HEK293T (cell line): ENCODE data around the gene CADPS.
A peak's percentile ranks its signal among the peaks of the same experiment; 100 is the strongest.

Experiments used
- CTCF ChIA-PET: fragments of 350-600 bp; formaldehyde crosslinking; extraction: SDS; loops from one replicate; lab custom pipeline; 2021; ENCODE audit warnings: antibody characterized with exemption, inconsistent platforms; lab: Yijun Ruan, JAX
- POLR2A ChIA-PET: fragments of 350-600 bp; formaldehyde crosslinking; extraction: SDS; loops from one replicate; lab custom pipeline; 2020; ENCODE audit warnings: antibody characterized with exemption, inconsistent platforms; lab: Yijun Ruan, JAX
- DNase-seq: peaks from one replicate; pipeline ENCODE4 v3.0.0; 2012; ENCODE audit warnings: mixed read lengths; ENCODE audit errors: extremely low spot score
- ARNT ChIP-seq: fragments of 450-650 bp; IDR thresholded peaks from 2 replicates; pipeline ENCODE4 v1.6.1; 2017; ENCODE audit warnings: mild to moderate bottlenecking
- BHLHE40 ChIP-seq: fragments of 450-650 bp; IDR thresholded peaks from 2 replicates; pipeline ENCODE4 v1.6.1; 2016; ENCODE audit warnings: mild to moderate bottlenecking, moderate library complexity, borderline replicate concordance
- CTBP1 ChIP-seq: fragments of 450-650 bp; IDR thresholded peaks from 2 replicates; pipeline ENCODE4 v1.6.1; 2016; ENCODE audit warnings: borderline replicate concordance
- ELF4 ChIP-seq: fragments of 450-650 bp; IDR thresholded peaks from 2 replicates; pipeline ENCODE4 v1.6.1; 2017; ENCODE audit warnings: antibody characterized with exemption
- FOXA1 ChIP-seq: fragments of 450-650 bp; IDR thresholded peaks from 2 replicates; pipeline ENCODE4 v1.6.1; 2016; ENCODE audit warnings: mild to moderate bottlenecking
- FOXK2 ChIP-seq: fragments of 450-650 bp; IDR thresholded peaks from 2 replicates; pipeline ENCODE4 v1.6.1; 2016; ENCODE audit warnings: mild to moderate bottlenecking
- FOXM1 ChIP-seq: fragments of 450-650 bp; IDR thresholded peaks from 2 replicates; pipeline ENCODE4 v1.6.1; 2017; ENCODE audit warnings: mild to moderate bottlenecking, borderline replicate concordance
- HDGF ChIP-seq: fragments of 450-650 bp; IDR thresholded peaks from 2 replicates; pipeline ENCODE4 v1.6.1; 2017; ENCODE audit warnings: antibody characterized with exemption, borderline replicate concordance
- L3MBTL2 ChIP-seq: fragments of 450-650 bp; conservative IDR thresholded peaks from 2 replicates; pipeline ENCODE4 v1.6.1; 2016; ENCODE audit warnings: mild to moderate bottlenecking
- LEF1 ChIP-seq: fragments of 450-650 bp; IDR thresholded peaks from 2 replicates; pipeline ENCODE4 v1.6.1; 2017; ENCODE audit warnings: mild to moderate bottlenecking, borderline replicate concordance
- NFRKB ChIP-seq: fragments of 450-650 bp; IDR thresholded peaks from 2 replicates; pipeline ENCODE4 v1.6.1; 2016; ENCODE audit warnings: mild to moderate bottlenecking, moderate library complexity
- SP1 ChIP-seq: fragments of 450-650 bp; IDR thresholded peaks from 2 replicates; pipeline ENCODE4 v1.6.1; 2017
- SUZ12 ChIP-seq: fragments of 450-650 bp; IDR thresholded peaks from 2 replicates; pipeline ENCODE4 v1.6.1; 2016; ENCODE audit warnings: mild to moderate bottlenecking
- TARDBP ChIP-seq: fragments of 450-650 bp; IDR thresholded peaks from 2 replicates; pipeline ENCODE4 v1.6.1; 2016
- ZNF384 ChIP-seq: fragments of 450-650 bp; IDR thresholded peaks from 2 replicates; pipeline ENCODE4 v1.6.1; 2016
- TF ChIP-seq, protein P1 (sequence below): fragments of 450-650 bp; IDR thresholded peaks from 2 replicates; pipeline ENCODE4 v1.6.1; 2016

The CADPS gene

DNA sequence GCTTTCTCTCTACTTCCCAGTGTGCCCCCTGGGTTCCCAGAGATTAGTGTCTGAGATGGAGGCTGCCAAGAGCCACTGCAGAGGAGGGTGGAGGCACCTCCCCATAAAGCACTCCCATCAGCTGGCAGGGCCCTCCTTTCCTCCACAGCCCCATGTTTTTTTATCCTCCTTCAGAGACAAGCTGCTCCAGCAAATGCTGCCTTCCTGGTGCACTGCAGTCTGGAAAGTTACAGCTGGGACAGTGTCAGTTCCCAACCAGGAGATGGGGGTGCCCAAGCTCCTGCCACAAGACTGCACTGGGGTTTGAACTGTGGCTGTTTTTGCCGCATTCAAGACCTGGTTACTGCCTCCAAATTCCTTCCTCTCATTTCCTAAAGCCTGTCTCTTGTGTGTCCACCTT lies 206.1 kb downstream of the CADPS start:
- ChIA-PET POLR2A (no interaction called here), CTCF (no interaction called here)
- TF ChIP-seq HDGF: no peak
- TF ChIP-seq FOXK2: no peak
- no peak for TF ChIP-seq SP1
- no peak for TF ChIP-seq NFRKB
- no peak for TF ChIP-seq LEF1
- TF ChIP-seq L3MBTL2: no peak
- no peak for TF ChIP-seq BHLHE40
- TF ChIP-seq FOXM1: no peak
- TF ChIP-seq TARDBP: no peak
- TF ChIP-seq ARNT: no peak
- TF ChIP-seq ZNF384: no peak
- TF ChIP-seq, protein P1, sequence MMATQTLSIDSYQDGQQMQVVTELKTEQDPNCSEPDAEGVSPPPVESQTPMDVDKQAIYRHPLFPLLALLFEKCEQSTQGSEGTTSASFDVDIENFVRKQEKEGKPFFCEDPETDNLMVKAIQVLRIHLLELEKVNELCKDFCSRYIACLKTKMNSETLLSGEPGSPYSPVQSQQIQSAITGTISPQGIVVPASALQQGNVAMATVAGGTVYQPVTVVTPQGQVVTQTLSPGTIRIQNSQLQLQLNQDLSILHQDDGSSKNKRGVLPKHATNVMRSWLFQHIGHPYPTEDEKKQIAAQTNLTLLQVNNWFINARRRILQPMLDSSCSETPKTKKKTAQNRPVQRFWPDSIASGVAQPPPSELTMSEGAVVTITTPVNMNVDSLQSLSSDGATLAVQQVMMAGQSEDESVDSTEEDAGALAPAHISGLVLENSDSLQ: no peak
- TF ChIP-seq ELF4: no peak
- TF ChIP-seq FOXA1: no peak
- TF ChIP-seq CTBP1: no peak
- TF ChIP-seq SUZ12: no peak
- no peak for DNase-seq

DNA sequence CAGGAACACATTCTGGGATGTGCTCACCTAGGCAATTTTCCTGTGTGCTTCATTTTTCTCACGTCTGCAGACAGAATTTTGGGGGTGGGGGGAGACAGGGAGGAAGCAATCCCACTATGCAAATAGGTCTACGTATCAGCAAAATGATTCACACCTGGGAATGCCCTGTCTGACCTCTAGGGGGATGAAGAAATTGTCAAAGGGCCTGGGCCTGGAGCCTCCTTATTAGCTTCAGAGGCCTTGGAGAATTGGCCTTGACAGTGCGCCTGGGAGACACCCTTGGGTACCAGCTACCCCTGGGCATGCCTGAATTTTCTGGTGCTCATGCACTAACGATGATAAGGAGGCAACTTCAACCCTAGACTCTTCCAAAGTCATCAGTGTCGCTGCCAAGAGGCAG lies 207.5 kb downstream of the CADPS start:
- ChIA-PET CTCF (interaction anchor here (0.6 to 0.7 kb wide), 2 partner anchors 200 to 564 kb away, joined by 3 read pairs; no protein-coding TSS in a partner anchor), POLR2A (no interaction called here)
- DNase-seq: no peak
- no peak for TF ChIP-seq NFRKB
- TF ChIP-seq ELF4: no peak
- TF ChIP-seq FOXM1: no peak
- TF ChIP-seq, protein P1: no peak
- TF ChIP-seq BHLHE40: no peak
- no peak for TF ChIP-seq FOXK2
- no peak for TF ChIP-seq ZNF384
- no peak for TF ChIP-seq HDGF
- no peak for TF ChIP-seq SP1
- TF ChIP-seq ARNT: no peak
- no peak for TF ChIP-seq CTBP1
- no peak for TF ChIP-seq FOXA1
- no peak for TF ChIP-seq L3MBTL2
- TF ChIP-seq SUZ12: no peak
- no peak for TF ChIP-seq TARDBP
- no peak for TF ChIP-seq LEF1

DNA sequence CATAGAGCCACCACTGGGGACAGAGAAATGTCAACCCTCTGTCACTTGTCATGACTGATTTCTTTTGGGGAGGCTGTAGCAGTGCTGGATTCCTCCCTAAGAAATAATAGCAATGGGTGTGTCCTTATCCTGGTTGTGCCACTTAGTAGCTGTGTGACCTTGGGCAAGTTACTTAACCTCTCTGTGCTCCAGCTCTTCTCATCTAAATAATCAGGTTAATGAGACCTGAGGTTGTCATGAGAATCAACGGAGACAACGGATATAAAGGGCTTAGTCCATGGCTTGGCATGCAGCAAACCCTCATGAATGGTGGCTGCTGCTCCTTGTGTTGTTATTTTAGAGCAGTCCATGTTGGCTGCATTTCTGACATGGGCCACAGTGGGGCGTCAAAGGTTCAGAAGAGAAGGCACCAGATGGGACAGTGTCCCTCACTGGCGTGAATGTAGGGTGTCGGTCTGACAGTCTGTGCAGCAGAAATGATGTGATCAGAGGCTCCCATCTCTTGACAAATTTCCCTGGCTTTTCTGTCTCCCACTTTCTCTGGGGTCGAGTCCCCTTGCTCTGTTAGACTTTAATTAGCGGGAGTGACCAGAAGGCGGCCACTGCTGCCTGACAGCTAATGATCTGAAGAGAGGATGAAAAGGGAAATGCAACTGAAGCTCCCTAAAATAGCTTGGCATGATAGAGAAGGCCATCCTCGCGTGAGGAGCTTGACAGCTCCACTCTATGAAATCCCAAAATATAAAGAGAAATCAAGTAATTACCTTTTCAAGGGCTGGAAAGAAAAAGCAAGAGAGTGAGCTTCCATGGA lies 209.4 kb downstream of the CADPS start:
- TF ChIP-seq SP1 (no peak), ZNF384 (no peak), ELF4 (no peak), LEF1 (no peak), NFRKB (no peak), CTBP1 (no peak), HDGF (no peak), SUZ12 (no peak), FOXA1 (no peak), FOXM1 (no peak), FOXK2 (no peak), ARNT (no peak), BHLHE40 (no peak), TARDBP (no peak), L3MBTL2 (no peak)
- TF ChIP-seq, protein P1: no peak
- ChIA-PET CTCF (interaction anchor here (0.7 to 1.5 kb wide), 5 partner anchors 15 to 582 kb away, joined by 3 read pairs; no protein-coding TSS in a partner anchor), POLR2A (no interaction called here)
- DNase-seq: peak; percentile 67

DNA sequence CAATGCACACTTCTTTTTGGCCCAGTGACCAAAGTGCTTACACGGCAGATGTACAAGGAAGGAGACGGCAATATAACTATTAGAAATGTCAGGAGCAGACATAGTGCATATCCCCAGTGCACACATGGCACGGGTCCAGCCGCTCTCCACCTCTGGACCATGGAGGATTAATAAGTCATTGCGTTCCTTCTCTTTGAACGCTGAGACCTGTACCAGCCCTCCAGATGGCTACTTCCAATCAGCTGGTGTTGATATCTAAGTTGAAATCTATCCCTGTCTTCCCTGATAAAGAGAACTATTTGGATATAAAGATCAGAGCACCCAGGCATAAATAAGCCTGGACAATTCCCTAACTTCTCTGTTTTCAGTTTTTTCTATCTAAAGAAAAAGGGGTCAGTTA lies 212.5 kb downstream of the CADPS start:
- ChIA-PET CTCF (no interaction called here), POLR2A (no interaction called here)
- no peak for DNase-seq
- TF ChIP-seq, protein P1: no peak
- no peak for TF ChIP-seq SP1
- no peak for TF ChIP-seq L3MBTL2
- no peak for TF ChIP-seq FOXK2
- no peak for TF ChIP-seq ARNT
- no peak for TF ChIP-seq LEF1
- TF ChIP-seq SUZ12: no peak
- no peak for TF ChIP-seq FOXM1
- no peak for TF ChIP-seq ELF4
- TF ChIP-seq CTBP1: no peak
- TF ChIP-seq HDGF: no peak
- no peak for TF ChIP-seq NFRKB
- no peak for TF ChIP-seq TARDBP
- no peak for TF ChIP-seq ZNF384
- TF ChIP-seq FOXA1: no peak
- no peak for TF ChIP-seq BHLHE40
